OCI-M1 (cell line): Measurements from ENCODE around the gene CDKN1A.
"Not testable (repeated sequence)": the region's sequence is repeated elsewhere in the genome, so short reads cannot be mapped to it uniquely, and the experiment has no call there.

Source experiments
- DNase-seq: peaks from one replicate; lab custom pipeline; 2025; lab: John Stamatoyannopoulos, UW

Gene CDKN1A

GRCh38 chr6:36678488-36679042 lies at the start of gene CDKN1A:
CDKN1A (plus strand) TSS chr6:36678714; CDS start chr6:36684102, 5,388 bp downstream.
- peak; percentile 89 for DNase-seq

- DNase-seq = no peak
Measured at GRCh38 chr6:36629784-36630183, 48.7 kb upstream of the CDKN1A start.

GRCh38 chr6:36631326-36632011 lies 47.0 kb upstream of the CDKN1A start:
- DNase-seq = no peak

- no peak for DNase-seq
Measured at GRCh38 chr6:36633370-36633769, 45.1 kb upstream of the CDKN1A start.

- DNase-seq = no peak
Measured at GRCh38 chr6:36633915-36634314, 44.6 kb upstream of the CDKN1A start.

- DNase-seq = no peak
Measured at GRCh38 chr6:36634317-36635108, 44.0 kb upstream of the CDKN1A start.

- DNase-seq = no peak
Measured at GRCh38 chr6:36636283-36636682, 42.2 kb upstream of the CDKN1A start.

GRCh38 chr6:36636687-36637418 lies 41.7 kb upstream of the CDKN1A start:
- DNase-seq = no peak

GRCh38 chr6:36638579-36638978 lies 39.9 kb upstream of the CDKN1A start:
- no peak for DNase-seq

- no peak for DNase-seq
Measured at GRCh38 chr6:36639171-36639808, 39.2 kb upstream of the CDKN1A start.

GRCh38 chr6:36641543-36641942 lies 37.0 kb upstream of the CDKN1A start:
- DNase-seq = no peak

GRCh38 chr6:36642913-36643817 lies 35.3 kb upstream of the CDKN1A start:
- DNase-seq = no peak

- no peak for DNase-seq
Measured at GRCh38 chr6:36643977-36644376, 34.5 kb upstream of the CDKN1A start.

- DNase-seq = no peak
Measured at GRCh38 chr6:36649086-36649485, 29.4 kb upstream of the CDKN1A start.

- DNase-seq = peak; percentile 36
Measured at GRCh38 chr6:36649701-36650484, 28.6 kb upstream of the CDKN1A start.

- DNase-seq = peak; percentile 65
Measured at GRCh38 chr6:36650848-36651478, 27.6 kb upstream of the CDKN1A start.

GRCh38 chr6:36651659-36652379 lies 26.7 kb upstream of the CDKN1A start:
- DNase-seq = no peak

- not testable (repeated sequence) for DNase-seq
Measured at GRCh38 chr6:36654469-36654868, 24.0 kb upstream of the CDKN1A start.
